ENCODE measurements around the gene ATP2A2.

DNA sequence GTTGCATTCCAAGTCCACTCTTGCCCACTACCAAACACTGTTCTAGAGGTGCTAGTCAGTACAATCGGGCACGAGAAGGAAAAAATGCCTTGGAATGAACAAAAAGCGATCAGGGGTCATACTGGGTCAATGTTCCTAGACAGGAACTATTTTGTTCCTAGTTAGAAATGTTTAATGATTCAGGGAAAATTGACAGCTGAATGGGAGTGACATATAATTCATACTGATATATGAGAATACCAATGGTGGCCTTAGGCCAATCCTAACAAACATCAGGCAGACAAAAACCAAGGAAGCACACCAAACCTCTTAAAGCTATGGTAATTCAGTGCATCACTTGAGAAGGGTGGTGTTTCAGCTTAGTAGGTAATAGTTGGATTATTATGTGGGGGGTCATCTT is 71.4 kb downstream of the ATP2A2 start:
- TF ChIP-seq, protein P1, sequence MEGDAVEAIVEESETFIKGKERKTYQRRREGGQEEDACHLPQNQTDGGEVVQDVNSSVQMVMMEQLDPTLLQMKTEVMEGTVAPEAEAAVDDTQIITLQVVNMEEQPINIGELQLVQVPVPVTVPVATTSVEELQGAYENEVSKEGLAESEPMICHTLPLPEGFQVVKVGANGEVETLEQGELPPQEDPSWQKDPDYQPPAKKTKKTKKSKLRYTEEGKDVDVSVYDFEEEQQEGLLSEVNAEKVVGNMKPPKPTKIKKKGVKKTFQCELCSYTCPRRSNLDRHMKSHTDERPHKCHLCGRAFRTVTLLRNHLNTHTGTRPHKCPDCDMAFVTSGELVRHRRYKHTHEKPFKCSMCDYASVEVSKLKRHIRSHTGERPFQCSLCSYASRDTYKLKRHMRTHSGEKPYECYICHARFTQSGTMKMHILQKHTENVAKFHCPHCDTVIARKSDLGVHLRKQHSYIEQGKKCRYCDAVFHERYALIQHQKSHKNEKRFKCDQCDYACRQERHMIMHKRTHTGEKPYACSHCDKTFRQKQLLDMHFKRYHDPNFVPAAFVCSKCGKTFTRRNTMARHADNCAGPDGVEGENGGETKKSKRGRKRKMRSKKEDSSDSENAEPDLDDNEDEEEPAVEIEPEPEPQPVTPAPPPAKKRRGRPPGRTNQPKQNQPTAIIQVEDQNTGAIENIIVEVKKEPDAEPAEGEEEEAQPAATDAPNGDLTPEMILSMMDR (IDR thresholded peaks at IDR 0.05), result no peak
- TF ChIP-seq EZH2phosphoT487 (IDR thresholded peaks at IDR 0.05) (no peak), EZH2 (IDR thresholded peaks at IDR 0.05) (no peak)

All from neural progenitor cell (in vitro differentiated cells).